H9 (cell line): ENCODE measurements around the gene CCDC85A. TPM values are rescaled to one million over a fixed set of nuclear protein-coding genes. Genes with fewer than 3 reads are reported as not detected.

Experiments used
- DNase-seq: peaks from one replicate; pipeline ENCODE4 v3.0.0-alpha.2; 2017
- H2AFZ ChIP-seq: one replicate; pipeline ENCODE4 v1.6.1; 2013; ENCODE audit warnings: mild to moderate bottlenecking, low read length, control low read depth, moderate library complexity
- H2AK5ac ChIP-seq: 2 replicates; pipeline ENCODE4 v1.6.1; 2013; ENCODE audit warnings: low read length, control low read depth, mixed read lengths; ENCODE audit not compliant: insufficient read length
- H2BK120ac ChIP-seq: one replicate; pipeline ENCODE4 v1.6.1; 2013; ENCODE audit warnings: low read depth, mild to moderate bottlenecking, low read length, control low read depth, inconsistent platforms; ENCODE audit not compliant: poor library complexity, severe bottlenecking
- H2BK12ac ChIP-seq: 2 replicates; pipeline ENCODE4 v1.6.1; 2013; ENCODE audit warnings: low read length, control low read depth, mixed read lengths, low read depth; ENCODE audit not compliant: insufficient read length
- H2BK15ac ChIP-seq: 2 replicates; pipeline ENCODE4 v1.6.1; 2013; ENCODE audit warnings: low read depth, low read length, control low read depth
- H2BK20ac ChIP-seq: one replicate; pipeline ENCODE4 v1.6.1; 2013; ENCODE audit warnings: low read depth, mild to moderate bottlenecking, low read length, control low read depth, inconsistent platforms; ENCODE audit not compliant: poor library complexity, severe bottlenecking
- H2BK5ac ChIP-seq: 2 replicates; pipeline ENCODE4 v1.6.1; 2013; ENCODE audit warnings: low read length, control low read depth, mixed read lengths; ENCODE audit not compliant: insufficient read length
- H3K14ac ChIP-seq: 2 replicates; pipeline ENCODE4 v1.6.1; 2013; ENCODE audit warnings: low read length, control low read depth; ENCODE audit not compliant: insufficient read depth
- H3K18ac ChIP-seq: 2 replicates; pipeline ENCODE4 v1.6.1; 2013; ENCODE audit warnings: low read depth, mild to moderate bottlenecking, mixed read lengths, low read length, control low read depth; ENCODE audit not compliant: insufficient read length
- H3K23ac ChIP-seq: 2 replicates; pipeline ENCODE4 v1.6.1; 2013; ENCODE audit warnings: low read length, control low read depth, mixed read lengths, low read depth; ENCODE audit not compliant: insufficient read length
- H3K23me2 ChIP-seq: 2 replicates; pipeline ENCODE4 v1.6.1; 2013; ENCODE audit warnings: low read depth, mild to moderate bottlenecking, mixed read lengths, low read length, control low read depth; ENCODE audit not compliant: insufficient read length, poor library complexity, severe bottlenecking
- H3K27ac ChIP-seq: 2 replicates; pipeline ENCODE4 v1.5.1; 2013; ENCODE audit warnings: low read length, control low read depth, mixed read lengths, low read depth; ENCODE audit not compliant: insufficient read length
- H3K27me3 ChIP-seq: 2 replicates; pipeline ENCODE4 v1.6.1; 2013; ENCODE audit warnings: low read length, control low read depth, inconsistent platforms; ENCODE audit not compliant: insufficient read depth
- H3K4ac ChIP-seq: 2 replicates; pipeline ENCODE4 v1.6.1; 2013; ENCODE audit warnings: low read depth, mild to moderate bottlenecking, control low read depth, inconsistent platforms, low read length, moderate library complexity
- H3K4me1 ChIP-seq: 2 replicates; pipeline ENCODE4 v1.6.1; 2013; ENCODE audit warnings: low read length, control low read depth, inconsistent platforms; ENCODE audit not compliant: insufficient read depth
- H3K4me2 ChIP-seq: 2 replicates; pipeline ENCODE4 v1.6.1; 2013; ENCODE audit warnings: low read length, control low read depth, mixed read lengths; ENCODE audit not compliant: insufficient read length, insufficient read depth
- H3K56ac ChIP-seq: 2 replicates; pipeline ENCODE4 v1.6.1; 2013; ENCODE audit warnings: low read depth, mild to moderate bottlenecking, mixed read lengths, low read length, control low read depth; ENCODE audit not compliant: insufficient read length
- H3K79me1 ChIP-seq: 2 replicates; pipeline ENCODE4 v1.6.1; 2013; ENCODE audit warnings: low read depth, mild to moderate bottlenecking, moderate library complexity, low read length, control low read depth, inconsistent platforms; ENCODE audit not compliant: insufficient read depth, poor library complexity, severe bottlenecking
- H3K79me2 ChIP-seq: 2 replicates; pipeline ENCODE4 v1.6.1; 2013; ENCODE audit warnings: low read length, control low read depth, inconsistent platforms; ENCODE audit not compliant: insufficient read depth
- H3K9ac ChIP-seq: 2 replicates; pipeline ENCODE4 v1.6.1; 2013; ENCODE audit warnings: low read length, control low read depth, mixed read lengths; ENCODE audit not compliant: insufficient read length; ENCODE audit errors: extremely low read depth
- H3K9me3 ChIP-seq: one replicate; pipeline ENCODE4 v1.6.1; 2013; ENCODE audit warnings: low read depth, low read length, inconsistent platforms; ENCODE audit not compliant: control insufficient read depth
- H3T11ph ChIP-seq: one replicate; pipeline ENCODE4 v1.6.1; 2013; ENCODE audit warnings: mild to moderate bottlenecking, low read length, control low read depth, inconsistent platforms
- H4K20me1 ChIP-seq: one replicate; pipeline ENCODE4 v1.6.1; 2013; ENCODE audit not compliant: control insufficient read depth, insufficient read length, insufficient read depth
- H4K5ac ChIP-seq: 2 replicates; pipeline ENCODE4 v1.6.1; 2013; ENCODE audit warnings: low read depth, mild to moderate bottlenecking, mixed read lengths, low read length, control low read depth; ENCODE audit not compliant: insufficient read length
- H4K8ac ChIP-seq: replicated peaks from 2 replicates; pipeline ENCODE4 v1.6.1; 2013; ENCODE audit warnings: low read length, control low read depth, mixed read lengths, low read depth; ENCODE audit not compliant: insufficient read length
- H4K91ac ChIP-seq: 2 replicates; pipeline ENCODE4 v1.6.1; 2013; ENCODE audit warnings: low read depth, mild to moderate bottlenecking, moderate library complexity, mixed read lengths, low read length, control low read depth; ENCODE audit not compliant: insufficient read length
- H3K27ac Mint-ChIP-seq, 3 experiments: 2 replicates in 2 of 3; 3 replicates in 1 of 3; pipeline ENCODE4 v1.8.0; 2020 to 2021; ENCODE audit warnings: mixed read lengths in 3 of 3, mild to moderate bottlenecking in 1 of 3, moderate library complexity in 1 of 3
- H3K27me3 Mint-ChIP-seq: 2 replicates; pipeline ENCODE4 v1.8.0; 2021; ENCODE audit warnings: low read depth, mild to moderate bottlenecking, moderate library complexity, mixed read lengths
- H3K36me3 Mint-ChIP-seq, 3 experiments: 2 replicates in 2 of 3; 3 replicates in 1 of 3; pipeline ENCODE4 v1.8.0; 2020 to 2021; ENCODE audit warnings: low read depth in 3 of 3, mixed read lengths in 3 of 3; ENCODE audit not compliant: insufficient read depth in 1 of 3
- H3K4me1 Mint-ChIP-seq, 2 experiments: 2 replicates each; pipeline ENCODE4 v1.8.0; 2020; ENCODE audit warnings: mixed read lengths in 2 of 2
- H3K4me3 Mint-ChIP-seq, 2 experiments: 2 replicates in 1 of 2; 3 replicates in 1 of 2; pipeline ENCODE4 v1.8.0; 2020 to 2021; ENCODE audit warnings: mild to moderate bottlenecking in 2 of 2, mixed read lengths in 2 of 2, moderate library complexity in 1 of 2
- H3K9me3 Mint-ChIP-seq, 2 experiments: 2 replicates in 1 of 2; 3 replicates in 1 of 2; pipeline ENCODE4 v1.8.0; 2020; ENCODE audit warnings: mild to moderate bottlenecking in 2 of 2, mixed read lengths in 2 of 2, moderate library complexity in 1 of 2
- WGBS: extraction: QIAGEN DNeasy Blood & Tissue Kit; methylation state at CpG from one replicate; pipeline ENCODE4 v1.1.7; 2013; ENCODE audit warnings: missing lambda C conversion rate, low lambda C conversion rate, mixed read lengths; ENCODE audit not compliant: insufficient read length; ENCODE audit errors: extremely low coverage; 5-methylcytosine and 5-hydroxymethylcytosine counted together
- total RNA-seq: library from RNA; stranded (reverse); gene quantifications from 2 replicates; pipeline ENCODE4 v1.2.1, GENCODE V29; 2021
- TF ChIP-seq, protein P1 (sequence below): fragments of 200-600 bp; sonication (generic); conservative IDR thresholded peaks from 3 replicates; pipeline ENCODE4 v1.8.0; 2021; ENCODE audit warnings: antibody characterized with exemption, mild to moderate bottlenecking

CCDC85A gene
- total RNA-seq, 1 experiment from 2014 or later: 0.17 TPM

- Histone ChIP-seq H2BK120ac (no peak overlapping the region), H3K79me1 (no peaks in the 10 kb centered on the region), H3K56ac (no peak overlapping the region), H2AK5ac (no peak overlapping the region), H3K27me3 (no peaks in the 10 kb centered on the region), H4K5ac (no peak overlapping the region), H3K9me3 (no peaks in the 10 kb centered on the region), H3K18ac (no peak overlapping the region), H3K79me2 (no peaks in the 10 kb centered on the region; the same call in 1 of the 2 replicates), H3K9ac (no peak overlapping the region), H3K14ac (no peak overlapping the region), H4K91ac (no peak overlapping the region), H2BK15ac (no peak overlapping the region), H3K4me1 (no peaks in the 10 kb centered on the region), H2AFZ (no peak overlapping the region), H2BK5ac (no peak overlapping the region), H3K23me2 (no peaks in the 10 kb centered on the region), H2BK20ac (no peak overlapping the region), H3K4me2 (no peak overlapping the region), H3K27ac (no peak overlapping the region), H4K20me1 (no peaks in the 10 kb centered on the region), H2BK12ac (no peak overlapping the region), H3K4ac (no peak overlapping the region), H3T11ph (no peak overlapping the region), H3K23ac (no peak overlapping the region), H4K8ac (no peak overlapping the region)
- peaks cover 8% of the 10 kb centered on the region; the same call in 1 of the 2 replicates for H3K27me3 Mint-ChIP-seq
- no CpG with 5 or more reads among the region's 3 CpGs for WGBS
- no peak overlapping the region for H3K27ac Mint-ChIP-seq
- no peaks in the 10 kb centered on the region for H3K4me1 Mint-ChIP-seq
- TF ChIP-seq, protein P1, sequence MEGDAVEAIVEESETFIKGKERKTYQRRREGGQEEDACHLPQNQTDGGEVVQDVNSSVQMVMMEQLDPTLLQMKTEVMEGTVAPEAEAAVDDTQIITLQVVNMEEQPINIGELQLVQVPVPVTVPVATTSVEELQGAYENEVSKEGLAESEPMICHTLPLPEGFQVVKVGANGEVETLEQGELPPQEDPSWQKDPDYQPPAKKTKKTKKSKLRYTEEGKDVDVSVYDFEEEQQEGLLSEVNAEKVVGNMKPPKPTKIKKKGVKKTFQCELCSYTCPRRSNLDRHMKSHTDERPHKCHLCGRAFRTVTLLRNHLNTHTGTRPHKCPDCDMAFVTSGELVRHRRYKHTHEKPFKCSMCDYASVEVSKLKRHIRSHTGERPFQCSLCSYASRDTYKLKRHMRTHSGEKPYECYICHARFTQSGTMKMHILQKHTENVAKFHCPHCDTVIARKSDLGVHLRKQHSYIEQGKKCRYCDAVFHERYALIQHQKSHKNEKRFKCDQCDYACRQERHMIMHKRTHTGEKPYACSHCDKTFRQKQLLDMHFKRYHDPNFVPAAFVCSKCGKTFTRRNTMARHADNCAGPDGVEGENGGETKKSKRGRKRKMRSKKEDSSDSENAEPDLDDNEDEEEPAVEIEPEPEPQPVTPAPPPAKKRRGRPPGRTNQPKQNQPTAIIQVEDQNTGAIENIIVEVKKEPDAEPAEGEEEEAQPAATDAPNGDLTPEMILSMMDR: no peak
- H3K36me3 Mint-ChIP-seq: peaks cover 0 to 16% (median 15%) of the 10 kb centered on the region in 3 experiments; a peak in 4 of 7 replicates
- DNase-seq: no peak
- peaks cover under 1 to 2% of the 10 kb centered on the region in 2 experiments; a peak in 1 of 5 replicates for H3K9me3 Mint-ChIP-seq
- H3K4me3 Mint-ChIP-seq: no peak overlapping the region
These were observed 35.0 kb upstream of the CCDC85A start for GRCh38 chr2:56148825-56149224.
